ENCODE measurements around the gene TPX2. TPM values are rescaled to one million over a fixed set of nuclear protein-coding genes. Genes with fewer than 3 reads are reported as not detected.

TPX2 gene
- 2.0 TPM for total RNA-seq

DNA sequence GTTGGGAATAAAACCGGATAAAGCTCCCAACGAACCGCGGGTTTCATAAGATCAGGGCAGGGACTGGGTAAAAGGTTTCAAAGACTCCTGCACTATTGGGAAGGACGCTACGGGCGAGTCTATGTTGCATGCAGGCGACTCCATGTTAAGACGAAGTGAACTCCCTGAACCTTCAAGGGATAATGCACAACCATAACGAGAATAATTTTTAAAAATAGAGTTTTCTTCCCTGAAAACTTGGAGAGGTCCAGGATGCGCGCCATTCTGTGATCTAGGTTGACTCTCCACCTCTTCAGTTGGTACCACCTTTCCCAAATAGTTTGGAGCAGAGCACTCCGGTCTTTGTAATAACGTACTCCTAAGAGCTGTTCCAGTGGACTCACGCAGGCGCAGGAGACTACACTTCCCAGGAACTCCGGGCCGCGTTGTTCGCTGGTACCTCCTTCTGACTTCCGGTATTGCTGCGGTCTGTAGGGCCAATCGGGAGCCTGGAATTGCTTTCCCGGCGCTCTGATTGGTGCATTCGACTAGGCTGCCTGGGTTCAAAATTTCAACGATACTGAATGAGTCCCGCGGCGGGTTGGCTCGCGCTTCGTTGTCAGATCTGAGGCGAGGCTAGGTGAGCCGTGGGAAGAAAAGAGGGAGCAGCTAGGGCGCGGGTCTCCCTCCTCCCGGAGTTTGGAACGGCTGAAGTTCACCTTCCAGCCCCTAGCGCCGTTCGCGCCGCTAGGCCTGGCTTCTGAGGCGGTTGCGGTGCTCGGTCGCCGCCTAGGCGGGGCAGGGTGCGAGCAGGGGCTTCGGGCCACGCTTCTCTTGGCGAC lies at the start of gene TPX2:
Gene TPX2 (plus strand): TSS at position 562 of the 821 bp plus-strand sequence. CDS start 18,187 bp downstream, outside the sequence.
- DNase-seq (ENCODE audit: low spot score) (peak; percentile 96), ATAC-seq (peak; percentile 99)

DNA sequence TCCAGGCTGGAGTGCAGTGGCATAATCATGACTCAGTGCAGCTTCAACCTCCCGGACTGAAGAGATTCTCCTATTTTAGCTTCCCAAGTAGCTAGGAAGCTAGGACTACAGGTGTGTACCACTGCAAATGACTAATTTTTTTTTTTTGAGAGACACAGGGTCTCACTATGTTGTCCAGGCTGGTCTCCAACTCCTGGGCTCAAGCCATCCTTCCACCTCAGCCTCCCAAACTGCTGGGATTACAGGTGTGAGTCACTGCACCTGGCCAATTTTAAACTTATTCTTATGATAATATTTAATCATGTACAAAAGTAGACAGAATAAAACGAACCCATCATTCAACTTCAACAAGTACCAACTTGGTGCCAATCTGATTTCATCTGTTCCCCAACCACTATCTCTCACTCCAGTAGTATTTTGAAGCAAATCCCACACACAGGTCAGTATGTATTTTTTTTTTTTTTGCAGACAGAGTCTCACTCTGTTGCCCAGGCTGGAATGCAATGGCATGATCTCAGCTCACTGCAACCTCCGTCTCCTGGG lies 48.9 kb upstream of the TPX2 start:
- no peak for DNase-seq (ENCODE audit: low spot score)
- ATAC-seq: no peak

DNA sequence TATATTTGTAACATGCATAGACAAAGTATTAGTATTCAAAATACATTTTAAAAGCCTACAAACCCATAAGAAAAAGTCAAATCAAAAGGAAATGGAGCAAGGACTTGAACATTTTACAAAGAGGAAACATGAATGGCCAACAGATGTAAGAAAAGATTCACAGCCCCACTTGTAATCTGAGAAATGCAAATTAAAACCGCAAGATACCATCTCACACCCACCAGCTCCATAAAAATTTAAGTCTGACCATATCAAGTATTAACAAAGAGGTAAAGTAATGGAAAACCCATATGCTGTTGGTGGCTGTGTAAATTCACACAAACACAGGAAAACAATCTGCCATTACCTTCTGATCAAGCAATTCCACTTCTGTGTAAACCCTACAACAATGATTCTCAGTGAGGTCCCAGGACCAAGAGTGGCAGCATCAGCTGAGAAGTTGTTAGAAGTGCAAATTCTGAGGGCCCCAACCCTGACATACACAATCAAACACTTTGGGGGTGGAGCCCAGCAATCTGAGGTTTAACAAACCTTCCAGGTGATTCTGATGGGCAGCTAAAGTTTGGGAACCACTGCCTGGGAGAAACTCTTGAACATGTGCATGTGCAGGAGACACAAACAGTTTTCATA lies 47.3 kb upstream of the TPX2 start:
- ATAC-seq (no peak), DNase-seq (ENCODE audit: low spot score) (no peak)

DNA sequence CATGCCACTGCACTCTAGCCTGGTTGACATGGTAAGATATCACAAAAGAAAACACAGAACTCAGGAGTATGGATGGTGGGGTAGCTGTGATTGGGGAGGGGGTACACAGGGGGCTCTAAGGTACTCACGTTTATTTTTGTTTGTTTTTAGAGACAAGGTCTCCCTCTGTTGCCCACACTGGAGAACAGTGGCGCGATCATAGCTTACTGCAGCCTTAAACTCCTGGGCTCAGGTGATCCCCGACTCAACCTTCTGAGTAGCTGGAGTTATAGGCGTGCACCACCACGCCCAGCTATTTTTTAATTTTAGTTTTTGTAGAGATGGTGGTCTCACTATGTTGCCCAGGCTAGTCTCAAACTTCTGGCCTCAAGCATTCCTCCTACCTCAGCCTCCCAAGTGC lies 45.7 kb upstream of the TPX2 start:
- DNase-seq (ENCODE audit: low spot score): no peak

DNA sequence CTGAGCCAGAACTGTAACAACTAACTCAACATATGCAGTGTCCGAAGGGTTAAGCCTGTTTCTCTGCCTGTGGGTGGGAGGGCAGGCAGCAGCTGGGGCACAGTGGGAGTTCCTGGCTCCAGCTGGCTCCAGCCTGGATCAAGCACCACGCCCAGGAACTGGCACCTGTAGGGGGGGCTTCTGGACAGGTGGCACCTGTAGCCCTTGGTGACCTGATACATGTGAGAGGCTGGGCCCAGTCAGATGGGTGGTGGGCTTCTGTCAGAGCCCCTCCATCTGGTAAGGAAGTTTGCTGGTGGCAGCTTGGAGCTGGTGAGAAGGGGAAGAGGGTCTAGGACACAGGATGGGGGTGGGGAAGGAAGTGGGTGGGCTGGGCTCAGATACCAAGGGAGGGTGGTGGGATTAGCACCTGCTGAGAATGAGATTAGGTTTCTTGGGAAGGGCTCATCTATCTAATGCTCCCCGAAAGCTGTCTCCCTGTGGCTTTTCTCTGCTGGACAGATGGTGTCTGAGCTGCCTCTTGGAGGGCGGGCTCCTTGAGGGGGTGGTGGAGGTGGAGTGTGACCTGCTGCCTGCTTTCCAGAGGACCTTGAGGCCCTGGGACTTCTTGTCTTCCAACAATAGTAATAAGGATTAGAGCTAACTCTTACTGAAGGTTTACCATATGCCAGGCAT lies 45.0 kb upstream of the TPX2 start:
- ATAC-seq: no peak
- DNase-seq (ENCODE audit: low spot score): no peak

More for the DNA sequence above, 45.7 kb upstream of the TPX2 start:
- ATAC-seq: no peak

- ATAC-seq: no peak
- DNase-seq (ENCODE audit: low spot score): no peak
These were observed 44.1 kb upstream of the TPX2 start for GRCh38 chr20:31694842-31695593.

DNA sequence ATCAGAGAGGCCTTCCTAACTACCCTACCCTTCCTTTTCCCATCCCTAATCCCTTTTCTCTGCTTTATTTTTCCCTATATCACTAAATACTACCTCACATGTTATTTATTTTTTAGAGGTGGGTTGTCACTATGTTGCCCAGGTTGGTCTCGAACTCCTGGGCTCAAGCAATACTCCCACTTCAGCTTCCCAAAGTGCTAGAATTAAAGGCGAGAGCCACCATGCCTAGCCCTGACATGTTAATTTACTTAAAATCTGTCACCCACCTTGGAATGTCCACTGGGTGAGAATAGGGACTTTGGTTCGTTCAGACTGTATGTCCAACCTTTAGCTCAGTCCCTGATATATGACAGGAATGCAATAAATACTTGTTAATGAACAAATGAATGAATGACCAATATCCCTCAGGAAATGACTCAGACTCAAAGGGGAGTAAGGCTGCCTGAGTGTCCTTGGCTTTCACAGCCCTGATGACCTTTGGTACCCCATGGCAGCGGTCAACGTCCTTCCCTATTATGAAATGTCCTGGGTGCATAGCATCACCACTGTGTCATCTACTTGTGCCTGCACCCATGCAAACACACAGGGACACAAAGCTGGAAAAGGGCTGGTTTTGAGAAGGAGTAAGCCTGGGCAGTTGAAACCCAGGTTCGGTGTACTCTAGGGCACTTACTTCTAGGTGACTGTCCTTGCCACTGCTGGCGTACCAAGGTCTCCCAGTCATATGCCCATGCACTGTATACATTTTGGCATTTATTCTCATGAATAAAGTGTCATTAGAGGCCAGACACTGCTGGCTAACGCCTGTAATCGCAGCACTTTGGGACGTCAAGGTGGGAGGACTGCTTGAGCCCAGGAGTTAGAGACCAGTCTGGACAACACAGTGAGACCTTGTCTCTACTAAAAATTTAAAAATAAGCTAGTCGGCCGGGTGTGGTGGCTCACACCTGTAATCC lies 43.0 kb upstream of the TPX2 start:
- DNase-seq (ENCODE audit: low spot score): peak; percentile 87

DNA sequence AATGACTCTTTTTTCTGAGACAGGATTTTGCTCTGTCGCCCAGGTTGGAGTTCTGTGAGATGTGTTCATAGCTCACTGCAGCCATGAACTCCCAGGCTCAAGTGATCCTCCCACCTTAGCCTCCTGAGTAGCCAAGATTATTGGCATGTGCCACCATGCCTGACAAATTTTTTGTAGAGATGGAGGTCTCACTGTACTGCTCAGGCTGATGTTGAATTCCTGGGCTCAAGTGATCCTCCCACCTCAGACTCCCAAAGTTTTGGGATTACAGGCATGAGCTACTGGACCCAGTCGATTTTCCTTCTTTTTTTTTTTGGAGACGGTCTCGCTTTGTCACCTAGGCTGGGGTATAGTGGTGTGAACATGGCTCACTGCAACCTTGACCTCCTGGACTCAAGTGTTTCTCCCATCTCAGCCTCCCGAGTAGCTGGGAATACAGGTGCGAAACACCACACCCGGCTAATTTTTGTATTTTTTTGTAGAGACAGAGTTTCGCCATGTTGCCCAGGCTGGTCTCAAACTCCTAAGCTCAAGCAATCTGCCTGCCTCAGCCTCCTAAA lies 40.8 kb upstream of the TPX2 start:
- ATAC-seq (no peak), DNase-seq (ENCODE audit: low spot score) (no peak)

More for the DNA sequence above, 43.0 kb upstream of the TPX2 start:
- ATAC-seq: peak; percentile 81

DNA sequence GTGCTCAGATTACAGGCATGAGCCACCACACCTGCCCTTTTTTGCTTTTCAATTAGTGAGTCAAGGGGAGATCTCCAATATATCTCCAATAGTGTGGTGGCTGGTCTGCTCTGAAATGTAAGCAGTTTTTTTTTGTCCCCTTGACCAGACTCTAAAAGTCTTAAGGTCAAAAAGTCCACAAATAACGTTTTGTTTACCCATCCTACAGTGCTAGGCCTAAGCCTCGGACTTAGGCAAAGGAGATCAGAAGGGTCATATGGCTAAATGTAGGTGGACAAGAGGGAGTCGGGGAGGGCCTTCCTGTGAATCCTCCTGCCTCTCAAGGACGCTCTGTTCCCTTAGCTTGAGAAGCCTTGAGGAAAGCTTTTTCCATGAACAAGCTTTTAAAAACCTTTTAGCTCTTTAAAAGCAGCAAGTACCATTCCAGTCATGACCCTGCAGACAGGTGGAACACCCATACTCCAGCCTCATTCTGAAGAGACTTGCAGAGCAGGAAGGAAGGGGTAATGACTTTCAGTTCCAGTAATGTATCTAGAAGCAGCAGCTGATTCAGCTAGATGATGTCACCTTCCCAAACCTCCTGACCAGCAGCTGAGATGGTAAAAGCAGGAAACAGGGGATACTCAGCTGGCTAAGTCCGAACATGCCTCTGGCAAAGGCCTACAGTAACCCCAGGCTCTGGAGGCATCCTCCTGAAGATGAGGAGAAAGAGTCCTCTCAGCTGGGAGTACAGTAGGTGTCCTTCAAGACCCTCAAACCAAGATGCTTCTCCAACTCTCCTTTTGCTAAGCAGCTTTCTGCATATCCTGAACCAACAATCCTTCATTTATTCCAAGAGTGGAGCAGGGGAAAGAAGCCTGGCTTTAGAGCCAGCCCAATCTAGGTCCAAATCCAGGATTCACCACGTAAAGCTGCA lies 40.0 kb upstream of the TPX2 start:
- DNase-seq (ENCODE audit: low spot score) (no peak), ATAC-seq (peak; percentile 43)

DNA sequence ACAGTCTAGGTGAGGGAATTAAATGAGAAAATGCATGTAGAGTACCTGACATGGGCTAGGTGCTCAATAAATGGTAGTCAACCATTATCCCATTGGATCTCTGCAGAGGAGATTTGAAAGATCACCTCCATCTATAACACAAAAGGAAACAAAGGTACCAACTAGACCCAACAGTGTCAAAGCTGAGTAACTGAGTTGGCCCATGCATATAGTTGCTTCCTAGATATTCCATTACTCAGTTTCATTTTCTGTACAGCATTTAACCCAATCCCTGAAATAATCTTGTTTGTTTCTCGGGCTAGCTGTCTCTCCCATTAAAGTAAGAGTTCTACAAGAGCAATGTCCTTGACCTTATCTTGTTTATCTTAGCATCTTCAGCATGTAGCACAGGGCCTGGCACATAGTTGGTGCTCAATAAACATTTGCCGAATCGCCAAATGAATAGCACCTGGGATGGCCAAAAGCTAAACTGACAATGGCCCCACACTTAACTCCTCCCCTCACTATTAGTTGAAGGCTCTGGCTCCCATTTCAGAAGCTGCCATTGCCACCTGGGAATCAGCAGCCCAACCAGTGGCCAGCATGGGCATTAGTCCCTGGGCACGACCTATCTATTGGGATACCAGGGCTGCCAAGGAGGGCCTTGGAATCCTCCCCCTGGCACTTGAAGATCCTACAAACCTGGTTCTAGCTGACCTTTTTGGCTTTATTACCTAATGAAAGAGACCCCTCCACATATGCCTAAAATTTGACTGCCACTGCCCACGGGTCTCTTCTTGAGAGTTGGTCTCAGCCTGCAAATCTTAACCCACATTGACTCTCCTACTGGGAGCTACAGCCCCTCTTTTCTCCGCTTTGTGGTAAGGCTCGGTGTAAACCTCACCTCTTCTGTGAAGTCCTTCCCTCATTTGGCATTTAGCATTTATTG lies 39.0 kb upstream of the TPX2 start:
- DNase-seq (ENCODE audit: low spot score): no peak
- no peak for ATAC-seq

- DNase-seq (ENCODE audit: low spot score): no peak
- no peak for ATAC-seq
These were observed 38.3 kb upstream of the TPX2 start for GRCh38 chr20:31700747-31701146.

- ATAC-seq (no peak), DNase-seq (ENCODE audit: low spot score) (no peak)
These were observed 37.5 kb upstream of the TPX2 start for GRCh38 chr20:31701591-31701990.

GRCh38 chr20:31704225-31705119 lies 34.6 kb upstream of the TPX2 start:
- DNase-seq (ENCODE audit: low spot score) (peak; percentile 71), ATAC-seq (peak; percentile 82)

- ATAC-seq (no peak), DNase-seq (ENCODE audit: low spot score) (no peak)
These were observed 33.9 kb upstream of the TPX2 start for GRCh38 chr20:31705191-31705590.

GRCh38 chr20:31705598-31706597 lies 33.2 kb upstream of the TPX2 start:
- DNase-seq (ENCODE audit: low spot score) (no peak), ATAC-seq (no peak)
